Superior temporal gyrus (tissue), 1 donor: ENCODE measurements around the gene FAM209B.
"Not testable (repeated sequence)": the region's sequence is repeated elsewhere in the genome, so short reads cannot be mapped to it uniquely, and the experiment has no call there.

Source experiments
- DNase-seq: peaks from one replicate; pipeline ENCODE4 v3.0.0-alpha.2; 2016; ENCODE audit errors: extremely low spot score

The FAM209B gene

GRCh38 chr20:56540415-56540814 is 7.4 kb downstream of the FAM209B start:
- DNase-seq, result no peak

GRCh38 chr20:56542489-56543030 is 9.5 kb downstream of the FAM209B start:
- no peak for DNase-seq

- no peak for DNase-seq
Observed at GRCh38 chr20:56551571-56551970, 18.5 kb downstream of the FAM209B start.

- no peak for DNase-seq
Observed at GRCh38 chr20:56552911-56553629, 20.0 kb downstream of the FAM209B start.

GRCh38 chr20:56554869-56555268 is 21.8 kb downstream of the FAM209B start:
- peak; percentile 80 for DNase-seq

GRCh38 chr20:56558968-56559367 is 25.9 kb downstream of the FAM209B start:
- DNase-seq, result no peak

GRCh38 chr20:56564526-56564925 is 31.5 kb downstream of the FAM209B start:
- DNase-seq, result not testable (repeated sequence)

GRCh38 chr20:56565511-56565910 is 32.5 kb downstream of the FAM209B start:
- no peak for DNase-seq

- no peak for DNase-seq
Observed at GRCh38 chr20:56566621-56567020, 33.6 kb downstream of the FAM209B start.

GRCh38 chr20:56570832-56571231 is 37.8 kb downstream of the FAM209B start:
- DNase-seq, result no peak

GRCh38 chr20:56572172-56572571 is 39.1 kb downstream of the FAM209B start:
- no peak for DNase-seq

- no peak for DNase-seq
Observed at GRCh38 chr20:56573986-56574385, 40.9 kb downstream of the FAM209B start.

GRCh38 chr20:56574531-56575142 is 41.6 kb downstream of the FAM209B start:
- no peak for DNase-seq

GRCh38 chr20:56575157-56575556 is 42.1 kb downstream of the FAM209B start:
- DNase-seq, result no peak

GRCh38 chr20:56575961-56576360 is 42.9 kb downstream of the FAM209B start:
- DNase-seq, result no peak

- DNase-seq, result no peak
Observed at GRCh38 chr20:56579301-56579710, 46.3 kb downstream of the FAM209B start.

- DNase-seq, result no peak
Observed at GRCh38 chr20:56580226-56580625, 47.2 kb downstream of the FAM209B start.

- DNase-seq, result no peak
Observed at GRCh38 chr20:56581701-56582100, 48.7 kb downstream of the FAM209B start.

- DNase-seq, result no peak
Observed at GRCh38 chr20:56582542-56582941, 49.5 kb downstream of the FAM209B start.

GRCh38 chr20:56584916-56585315 is 51.9 kb downstream of the FAM209B start:
- DNase-seq, result no peak
